Gastroesophageal sphincter (tissue), 4 donors: Measurements from ENCODE around the gene P3H2. TPM values are rescaled to one million over a fixed set of nuclear protein-coding genes. Genes with fewer than 3 reads are reported as not detected.
"Not testable (repeated sequence)": the region's sequence is repeated elsewhere in the genome, so short reads cannot be mapped to it uniquely, and the experiment has no call there.

ENCODE experiments used
- ATAC-seq: fragments of 150-250 bp; one replicate; pipeline ENCODE4 v1.9.1; 2016; ENCODE audit warnings: mild to moderate bottlenecking, moderate library complexity
- H3K27ac ChIP-seq, 4 donors: fragments of 200-600 bp; sonication (generic) in 3 of 4; 1 replicate in 3 of 4; 2 replicates in 1 of 4; pipeline ENCODE4 v1.5.1; 2016 to 2019
- H3K27me3 ChIP-seq: fragments of 200-600 bp; sonication (generic); one replicate; pipeline ENCODE4 v1.5.1; 2019
- H3K36me3 ChIP-seq, 2 donors: fragments of 200-600 bp; sonication (generic); one replicate each; pipeline ENCODE4 v1.5.1; 2019; ENCODE audit warnings: control low read depth in 1 of 2
- H3K4me1 ChIP-seq, 3 donors: fragments of 200-600 bp; sonication (generic); 1 replicate in 2 of 3; 2 replicates in 1 of 3; pipeline ENCODE4 v1.5.1; 2016 to 2019; ENCODE audit warnings: control low read depth in 2 of 3
- H3K4me3 ChIP-seq, 2 donors: fragments of 200-600 bp; sonication (generic); one replicate each; pipeline ENCODE4 v1.5.1; 2019; ENCODE audit warnings: mild to moderate bottlenecking in 1 of 2, moderate library complexity in 1 of 2
- H3K9me3 ChIP-seq, 3 donors: fragments of 200-600 bp; sonication (generic); one replicate each; pipeline ENCODE4 v1.5.1; 2017 to 2019; ENCODE audit warnings: control low read depth in 2 of 3
- CTCF ChIP-seq, 4 experiments: fragments of 200-600 bp in 2 of 4; fragments of 450-650 bp in 2 of 4; sonication (generic) in 1 of 4; IDR thresholded peaks; one replicate each; pipeline ENCODE4 v1.5.1; 2017 to 2019; ENCODE audit warnings: antibody characterized with exemption in 4 of 4, mild to moderate bottlenecking in 2 of 4, moderate library complexity in 2 of 4
- EP300 ChIP-seq: sonication (generic); formaldehyde crosslinking; IDR thresholded peaks from one replicate; pipeline ENCODE4 v1.6.1; 2017; ENCODE audit warnings: antibody characterized with exemption, mild to moderate bottlenecking
- POLR2A ChIP-seq, 2 donors: fragments of 450-650 bp; IDR thresholded peaks; one replicate each; pipeline ENCODE4 v1.6.1; 2017; ENCODE audit warnings: antibody characterized with exemption in 2 of 2, mild to moderate bottlenecking in 2 of 2, moderate library complexity in 1 of 2
- POLR2AphosphoS5 ChIP-seq: sonication (generic); formaldehyde crosslinking; IDR thresholded peaks from one replicate; pipeline ENCODE4 v1.6.1; 2017; ENCODE audit warnings: antibody characterized with exemption
- WGBS, 2 donors: methylation state at CpG; one replicate each; pipeline ENCODE4 v1.1.5; 2018; ENCODE audit warnings: low coverage in 1 of 2; 5-methylcytosine and 5-hydroxymethylcytosine counted together
- total RNA-seq, 4 donors: library from RNA; depleted of rRNA; stranded (reverse); fragments of >200 nt; gene quantifications; one replicate each; pipeline ENCODE4 v1.1.0, GENCODE V29; 2016

The P3H2 gene
- total RNA-seq, 4 donors from 2014 or later: 10.6 to 55.9 (median 36.2) TPM

- TF ChIP-seq CTCF (IDR thresholded peaks at IDR 0.05) (peak; percentile 86 to 93 (median 92)), POLR2AphosphoS5 (no peak)
- ATAC-seq: peak; percentile 70
- WGBS, 2 donors: 2 to 6% methylated on average over 4 to 8 of the region's 8 CpGs
- H3K4me1 ChIP-seq: peaks cover 0 to 8% (median 0%) of the 10 kb centered on the region in 3 donors
- peak overlapping the region in 1 of 4 donors; percentile 44 for H3K27ac ChIP-seq
- no peaks in the 10 kb centered on the region for H3K27me3 ChIP-seq
- peaks cover 0 to 4% of the 10 kb centered on the region in 2 donors for H3K36me3 ChIP-seq
- no peak overlapping the region for H3K4me3 ChIP-seq
- H3K9me3 ChIP-seq: no peaks in the 10 kb centered on the region
Measured at GRCh38 chr3:189961522-189962161, 159.1 kb downstream of the P3H2 start.

GRCh38 chr3:189961086-189961485, 159.6 kb downstream of the P3H2 start:
- not testable (repeated sequence) for ATAC-seq, H3K27me3 ChIP-seq
- 60 to 62% methylated on average over 6 to 10 of the region's 10 CpGs for WGBS, 2 donors

GRCh38 chr3:189954733-189955665, 165.7 kb downstream of the P3H2 start:
- WGBS, 2 donors: 85 to 90% methylated on average over 6 to 7 of the region's 7 CpGs
- ATAC-seq: no peak
- no peak overlapping the region for H3K27ac ChIP-seq

More at GRCh38 chr3:189961086-189961485, 159.6 kb downstream of the P3H2 start:
- H3K9me3 ChIP-seq, H3K36me3 ChIP-seq, H3K4me1 ChIP-seq, H3K4me3 ChIP-seq, H3K27ac ChIP-seq: not testable (repeated sequence)

GRCh38 chr3:189953551-189953950, 167.1 kb downstream of the P3H2 start:
- H3K4me3 ChIP-seq: no peak overlapping the region
- H3K4me1 ChIP-seq: no peaks in the 10 kb centered on the region
- no peak for TF ChIP-seq POLR2AphosphoS5
- no peak overlapping the region for H3K27ac ChIP-seq
- WGBS, 2 donors: 40 to 44% methylated on average over 2 to 4 of the region's 4 CpGs
- H3K9me3 ChIP-seq: no peaks in the 10 kb centered on the region
- no peak for ATAC-seq
- no peaks in the 10 kb centered on the region for H3K27me3 ChIP-seq
- H3K36me3 ChIP-seq: peaks cover 0 to 10% of the 10 kb centered on the region in 2 donors

More at GRCh38 chr3:189954733-189955665, 165.7 kb downstream of the P3H2 start:
- Histone ChIP-seq H3K36me3 (peaks cover 0 to 10% of the 10 kb centered on the region in 2 donors), H3K4me1 (no peaks in the 10 kb centered on the region), H3K27me3 (no peaks in the 10 kb centered on the region), H3K4me3 (no peak overlapping the region), H3K9me3 (no peaks in the 10 kb centered on the region)
- no peak for TF ChIP-seq CTCF (IDR thresholded peaks at IDR 0.05)
- no peak for TF ChIP-seq EP300
- no peak for TF ChIP-seq POLR2A (IDR thresholded peaks at IDR 0.05)
- no peak for TF ChIP-seq POLR2AphosphoS5

- ATAC-seq: no peak
- Histone ChIP-seq H3K9me3 (no peaks in the 10 kb centered on the region), H3K4me1 (no peaks in the 10 kb centered on the region), H3K4me3 (no peak overlapping the region), H3K27me3 (no peaks in the 10 kb centered on the region), H3K27ac (no peak overlapping the region), H3K36me3 (peaks cover 0 to 10% of the 10 kb centered on the region in 2 donors)
- TF ChIP-seq POLR2AphosphoS5 (no peak), EP300 (no peak), CTCF (IDR thresholded peaks at IDR 0.05) (no peak), POLR2A (IDR thresholded peaks at IDR 0.05) (no peak)
- 85 to 92% methylated on average over 5 to 7 of the region's 7 CpGs for WGBS, 2 donors
Measured at GRCh38 chr3:189952272-189952671, 168.4 kb downstream of the P3H2 start.
